Muscle of leg (tissue), 11 donors: ENCODE data around the gene ZNF780A. TPM values are rescaled to one million over a fixed set of nuclear protein-coding genes. Genes with fewer than 3 reads are reported as not detected.
A peak's percentile ranks its signal among the peaks of the same experiment; 100 is the strongest.

ENCODE experiments used
- DNase-seq: peaks from one replicate; pipeline ENCODE4 v3.0.0; 2013
- H3K27ac ChIP-seq: one replicate; pipeline ENCODE4 v1.5.1; 2013; ENCODE audit warnings: mild to moderate bottlenecking, low read length, control low read depth
- H3K27me3 ChIP-seq: one replicate; pipeline ENCODE4 v1.6.1; 2013; ENCODE audit warnings: low read length; ENCODE audit not compliant: control insufficient read depth, insufficient read depth
- H3K36me3 ChIP-seq: one replicate; pipeline ENCODE4 v1.6.1; 2013; ENCODE audit warnings: low read length; ENCODE audit not compliant: control insufficient read depth, insufficient read depth
- H3K4me1 ChIP-seq: one replicate; pipeline ENCODE4 v1.6.1; 2013; ENCODE audit warnings: low read length; ENCODE audit not compliant: control insufficient read depth, insufficient read depth
- H3K4me3 ChIP-seq: one replicate; pipeline ENCODE4 v1.5.1; 2013; ENCODE audit warnings: low read length, control low read depth
- H3K9me3 ChIP-seq: replicated peaks from 2 replicates; pipeline ENCODE4 v1.6.1; 2013; ENCODE audit warnings: low read depth, low read length; ENCODE audit not compliant: control insufficient read depth
- WGBS: methylation state at CpG from one replicate; pipeline ENCODE4 v1.1.5; 2013; ENCODE audit warnings: missing lambda C conversion rate; ENCODE audit not compliant: insufficient coverage; 5-methylcytosine and 5-hydroxymethylcytosine counted together
- polyA plus RNA-seq, 8 donors: library from polyadenylated mRNA; unstranded; fragments of 120-200 nt; gene quantifications; one replicate each; pipeline versions ENCODE4 v1.2.1 to v1.2.3, GENCODE V29; 2013; ENCODE audit warnings: inconsistent platforms in 1 of 8, low replicate concordance in 1 of 8; ENCODE audit not compliant: insufficient read length in 8 of 8, insufficient read depth in 1 of 8
- total RNA-seq: library from RNA; stranded (reverse); fragments of 120-200 nt; gene quantifications from one replicate; pipeline ENCODE4 v1.2.4, GENCODE V29; 2013

Gene ZNF780A
- total and polyA plus RNA-seq, 9 donors: 4.7 to 15.0 (median 7.6) TPM

DNA sequence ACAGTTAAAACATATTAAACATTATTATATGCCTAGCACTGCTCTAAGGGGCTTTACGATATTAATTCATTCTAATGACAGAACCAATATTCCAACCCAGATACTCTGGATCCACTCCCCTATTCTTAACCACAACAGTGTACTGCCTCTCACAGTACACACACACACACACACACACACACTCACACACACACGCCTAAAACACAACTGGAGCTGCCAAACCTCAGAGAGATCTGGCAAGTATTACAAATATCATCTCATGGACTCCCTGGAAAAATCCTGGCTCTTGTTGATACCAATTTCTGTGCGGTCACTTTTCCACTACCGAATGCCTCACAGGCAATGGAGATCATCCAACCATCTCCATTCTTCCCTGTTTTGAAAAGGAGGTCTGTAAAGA is 1.3 kb downstream of the ZNF780A start:
- WGBS: 75% methylated on average over 2 of the region's 4 CpGs
- DNase-seq: peak; percentile 12
- Histone ChIP-seq H3K9me3 (peaks cover 2% of the 10 kb centered on the region), H3K36me3 (peaks cover 3% of the 10 kb centered on the region), H3K27me3 (no peaks in the 10 kb centered on the region), H3K27ac (no peak overlapping the region), H3K4me1 (peaks cover 7% of the 10 kb centered on the region), H3K4me3 (peak overlapping the region; percentile 80)

DNA sequence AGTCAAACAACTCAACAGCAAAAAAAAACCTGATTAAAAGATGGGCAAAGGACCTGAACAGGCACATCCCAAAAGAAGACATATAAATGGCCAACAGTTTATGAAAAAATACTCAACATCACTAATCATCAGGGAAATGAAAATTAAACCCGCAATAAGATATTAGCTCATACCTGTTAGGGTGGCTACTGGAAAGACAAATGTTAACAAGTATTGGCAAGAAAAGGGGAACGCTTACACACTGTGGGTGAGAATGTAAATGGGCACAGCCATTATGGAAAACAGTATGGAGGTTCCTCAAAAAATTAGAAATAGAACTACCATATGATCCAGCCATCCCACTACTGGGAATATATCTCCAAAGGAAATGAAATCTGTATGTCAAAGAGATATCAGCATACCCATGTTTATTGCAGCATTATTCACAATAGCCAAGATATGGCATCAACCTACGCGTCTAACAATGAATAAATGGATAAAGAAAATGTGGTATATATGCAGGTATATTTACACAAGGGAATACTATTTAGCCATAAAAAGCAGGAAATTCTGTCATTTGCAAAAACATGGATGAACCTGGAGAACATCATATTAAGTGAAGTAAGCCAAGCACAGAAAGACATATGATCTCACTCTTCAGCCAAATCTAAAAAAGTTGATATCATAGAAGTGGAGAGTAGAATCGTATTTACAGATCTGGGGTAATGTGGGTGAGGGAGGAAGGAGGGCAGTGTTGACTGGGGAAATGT is 2.3 kb downstream of the ZNF780A start:
- 100% methylated on average over 1 of the region's 5 CpGs for WGBS
- Histone ChIP-seq H3K4me1 (peaks cover 7% of the 10 kb centered on the region), H3K27me3 (no peaks in the 10 kb centered on the region), H3K36me3 (peaks cover 8% of the 10 kb centered on the region), H3K27ac (no peak overlapping the region), H3K9me3 (peaks cover 2% of the 10 kb centered on the region), H3K4me3 (no peak overlapping the region)
- no peak for DNase-seq

DNA sequence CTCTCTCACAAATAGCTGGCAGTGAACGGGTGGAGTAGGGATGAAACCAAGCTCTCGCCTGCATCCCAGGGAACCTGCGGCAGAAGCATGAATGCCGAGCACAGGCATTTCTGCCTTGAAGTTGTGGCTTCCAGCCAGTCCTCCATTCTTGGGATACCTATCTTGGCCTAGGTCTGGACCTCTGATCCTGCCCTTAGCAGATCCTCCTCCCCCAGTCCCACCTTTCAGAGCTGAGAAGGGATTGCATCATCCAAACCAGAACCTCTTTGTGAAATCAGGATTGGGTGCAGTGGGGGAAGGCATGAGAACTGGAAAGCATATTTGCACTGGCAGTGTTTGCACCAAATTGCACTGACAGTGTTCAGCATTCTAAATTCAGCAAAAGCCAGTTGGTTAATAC is 5.8 kb downstream of the ZNF780A start:
- Histone ChIP-seq H3K4me3 (no peak overlapping the region), H3K36me3 (peaks cover 29% of the 10 kb centered on the region), H3K27me3 (no peaks in the 10 kb centered on the region), H3K27ac (no peak overlapping the region), H3K9me3 (peaks cover 2% of the 10 kb centered on the region), H3K4me1 (peaks cover 4% of the 10 kb centered on the region)
- WGBS: 89% methylated on average over 4 of the region's 4 CpGs
- DNase-seq: no peak

DNA sequence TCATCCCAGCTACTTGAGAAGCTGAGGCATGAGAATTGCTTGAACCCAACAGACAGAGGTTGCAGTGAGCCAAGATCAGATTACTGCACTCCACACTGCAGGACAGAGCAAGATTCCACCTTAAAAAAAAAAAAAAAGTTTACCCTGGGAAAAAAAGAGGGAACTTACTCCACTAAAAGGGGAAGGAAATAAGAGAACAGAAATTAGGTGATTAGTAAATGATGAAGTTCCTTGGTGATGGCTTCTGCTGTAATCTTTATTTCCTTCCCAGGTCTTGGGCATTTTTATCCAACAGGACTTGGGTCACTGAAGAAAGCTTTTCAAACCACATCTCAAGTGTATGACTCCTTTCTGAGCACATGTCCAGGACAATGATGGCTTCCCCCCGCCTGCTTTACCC is 9.3 kb downstream of the ZNF780A start:
- H3K36me3 ChIP-seq: peaks cover 43% of the 10 kb centered on the region
- H3K27ac ChIP-seq: no peak overlapping the region
- H3K27me3 ChIP-seq: no peaks in the 10 kb centered on the region
- 100% methylated on average over 1 of the region's 1 CpG for WGBS
- H3K4me1 ChIP-seq: no peaks in the 10 kb centered on the region
- H3K4me3 ChIP-seq: no peak overlapping the region
- H3K9me3 ChIP-seq: peaks cover 14% of the 10 kb centered on the region
- peak; percentile 8 for DNase-seq

DNA sequence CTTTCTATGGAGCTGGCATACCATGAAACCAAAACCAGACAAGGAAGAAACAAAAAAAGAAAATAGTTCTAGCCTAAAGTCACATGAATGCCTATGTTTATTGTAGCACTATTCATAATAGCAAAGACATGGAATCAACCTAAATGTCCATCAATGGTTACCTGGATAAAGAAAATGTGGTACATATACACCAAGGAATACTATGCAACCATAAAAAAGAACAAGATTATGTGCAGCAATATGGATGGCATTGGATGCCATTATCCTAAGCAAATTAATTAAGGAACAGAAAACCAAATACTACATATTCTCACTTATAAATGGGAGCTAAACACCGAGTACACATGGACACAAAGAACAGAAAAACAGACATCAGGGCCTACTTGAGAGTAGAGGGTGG is 10.5 kb downstream of the ZNF780A start:
- H3K4me3 ChIP-seq: no peak overlapping the region
- H3K9me3 ChIP-seq: peaks cover 21% of the 10 kb centered on the region
- H3K27me3 ChIP-seq: no peaks in the 10 kb centered on the region
- WGBS: no CpG with 5 or more reads among the region's 1 CpG
- H3K27ac ChIP-seq: no peak overlapping the region
- peaks cover 50% of the 10 kb centered on the region for H3K36me3 ChIP-seq
- DNase-seq: no peak
- no peaks in the 10 kb centered on the region for H3K4me1 ChIP-seq

DNA sequence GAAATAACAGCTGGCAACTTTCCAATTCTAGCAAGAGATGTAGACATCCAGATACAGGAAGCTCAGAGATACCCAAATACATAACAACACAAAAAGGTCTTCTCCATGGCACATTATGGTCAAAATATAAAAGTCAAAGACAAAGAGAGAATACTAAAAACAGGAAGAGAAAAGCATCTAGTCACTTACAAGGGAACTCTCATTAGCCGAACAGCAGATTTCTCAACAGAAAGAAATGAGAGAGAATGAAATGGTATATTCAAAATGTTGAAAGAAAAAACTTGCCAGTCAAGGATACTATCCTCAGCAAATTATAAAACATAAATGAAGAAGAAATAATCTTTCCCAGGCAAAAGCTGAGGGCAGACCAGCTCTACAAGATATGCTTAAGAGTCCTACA is 12.4 kb downstream of the ZNF780A start:
- WGBS: no CpG with 5 or more reads among the region's 1 CpG
- Histone ChIP-seq H3K4me3 (no peak overlapping the region), H3K9me3 (peaks cover 33% of the 10 kb centered on the region), H3K36me3 (peaks cover 56% of the 10 kb centered on the region), H3K4me1 (no peaks in the 10 kb centered on the region), H3K27ac (no peak overlapping the region), H3K27me3 (no peaks in the 10 kb centered on the region)
- DNase-seq: no peak

DNA sequence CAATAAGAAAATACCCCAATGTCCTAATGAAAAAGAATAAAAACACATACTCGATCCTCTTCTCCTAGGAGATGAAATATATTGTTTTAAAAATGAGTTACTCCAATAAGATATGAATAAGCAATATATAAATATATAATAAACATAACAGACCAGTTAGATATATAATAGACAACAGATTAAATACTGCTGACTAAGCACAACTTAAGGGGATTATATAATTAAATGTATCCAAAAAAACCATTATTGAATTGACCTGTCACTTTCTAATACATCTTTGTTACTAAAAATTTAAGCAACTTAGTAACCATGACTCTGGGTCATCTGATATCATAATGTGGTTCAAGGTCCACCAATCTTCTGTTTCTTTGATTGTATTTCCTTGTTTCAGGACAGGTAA is 20.7 kb downstream of the ZNF780A start:
- Histone ChIP-seq H3K4me1 (no peaks in the 10 kb centered on the region), H3K9me3 (peaks cover 20% of the 10 kb centered on the region), H3K27me3 (no peaks in the 10 kb centered on the region), H3K36me3 (peaks cover 14% of the 10 kb centered on the region), H3K4me3 (no peak overlapping the region), H3K27ac (no peak overlapping the region)
- no peak for DNase-seq
- WGBS: no CpG with 5 or more reads among the region's 1 CpG

DNA sequence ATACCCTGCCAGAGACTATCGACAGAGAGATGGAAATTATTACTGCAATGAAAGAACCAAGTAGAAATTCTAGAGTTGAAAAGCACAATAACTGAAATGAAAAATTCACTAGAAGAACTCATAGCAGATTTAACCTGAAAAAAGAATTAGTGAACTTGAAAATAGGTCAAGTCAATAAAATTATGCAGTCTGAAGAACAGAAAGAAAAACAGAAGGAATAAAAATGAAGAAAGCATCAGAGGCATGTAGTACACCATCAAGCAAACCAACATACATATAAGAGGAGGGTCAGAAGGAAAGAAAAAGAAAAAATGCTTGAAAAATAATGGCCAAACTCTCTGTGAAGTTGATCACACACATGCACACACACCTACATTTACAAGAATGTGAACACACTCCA is 31.1 kb downstream of the ZNF780A start:
- H3K4me1 ChIP-seq: peaks cover 8% of the 10 kb centered on the region
- H3K27me3 ChIP-seq: no peaks in the 10 kb centered on the region
- no peak overlapping the region for H3K27ac ChIP-seq
- H3K36me3 ChIP-seq: no peaks in the 10 kb centered on the region
- H3K9me3 ChIP-seq: peaks cover 12% of the 10 kb centered on the region
- no CpG with 5 or more reads among the region's 1 CpG for WGBS
- no peak for DNase-seq
- no peak overlapping the region for H3K4me3 ChIP-seq

DNA sequence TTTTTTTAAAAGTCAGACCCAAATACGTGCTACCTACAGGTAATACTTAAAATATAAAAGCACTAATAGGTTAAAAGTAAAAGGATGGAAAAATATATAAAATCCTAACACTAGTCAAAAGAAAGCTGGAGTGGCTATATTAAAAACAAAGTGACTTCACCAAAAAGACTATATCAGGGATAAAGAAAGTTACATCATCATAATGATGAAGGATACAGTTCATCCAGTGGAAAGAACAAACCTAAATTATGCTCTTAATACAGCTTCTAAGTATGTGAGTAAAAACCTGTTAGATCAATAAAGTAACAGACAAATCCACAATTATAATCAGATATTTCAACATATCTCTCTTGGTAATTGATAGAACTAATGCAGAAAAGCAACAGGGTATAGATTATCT is 33.6 kb downstream of the ZNF780A start:
- no CpG with 5 or more reads among the region's 1 CpG for WGBS
- no peak overlapping the region for H3K4me3 ChIP-seq

DNA sequence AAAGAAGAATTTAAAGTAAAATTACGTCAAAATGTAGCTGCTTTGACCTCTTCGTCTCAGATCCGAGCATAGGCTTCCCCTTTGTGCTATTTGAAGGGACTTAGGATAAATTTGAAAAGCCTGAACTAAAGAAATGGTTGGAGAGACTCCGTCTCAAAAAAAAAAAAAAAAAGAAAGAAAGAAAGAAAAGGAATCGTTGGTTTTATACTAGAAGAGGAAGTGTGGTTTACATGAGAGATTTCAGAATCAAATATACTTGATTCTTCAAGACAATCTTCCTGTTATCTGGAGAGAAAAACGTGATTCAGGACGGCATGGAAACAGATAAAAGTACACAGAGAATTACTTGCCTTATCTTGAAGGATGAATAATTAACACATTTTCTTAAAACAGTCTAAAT is 34.2 kb downstream of the ZNF780A start:
- Histone ChIP-seq H3K27me3 (no peaks in the 10 kb centered on the region), H3K4me1 (peaks cover 9% of the 10 kb centered on the region), H3K27ac (peak overlapping the region; percentile 66), H3K9me3 (peaks cover 18% of the 10 kb centered on the region), H3K36me3 (no peaks in the 10 kb centered on the region), H3K4me3 (peak overlapping the region; percentile 79)
- WGBS: 0% methylated on average over 3 of the region's 7 CpGs
- no peak for DNase-seq

More for the DNA sequence above, 33.6 kb downstream of the ZNF780A start:
- H3K27me3 ChIP-seq: no peaks in the 10 kb centered on the region
- H3K4me1 ChIP-seq: peaks cover 9% of the 10 kb centered on the region
- no peak for DNase-seq
- H3K27ac ChIP-seq: no peak overlapping the region
- no peaks in the 10 kb centered on the region for H3K36me3 ChIP-seq
- peaks cover 16% of the 10 kb centered on the region for H3K9me3 ChIP-seq
